ENCODE measurements around the gene PACRG. TPM values are rescaled to one million over a fixed set of nuclear protein-coding genes. Genes with fewer than 3 reads are reported as not detected.

The PACRG gene
- total and polyA plus RNA-seq, 4 donors: 0.47 to 3.8 (median 2.4) TPM

DNA sequence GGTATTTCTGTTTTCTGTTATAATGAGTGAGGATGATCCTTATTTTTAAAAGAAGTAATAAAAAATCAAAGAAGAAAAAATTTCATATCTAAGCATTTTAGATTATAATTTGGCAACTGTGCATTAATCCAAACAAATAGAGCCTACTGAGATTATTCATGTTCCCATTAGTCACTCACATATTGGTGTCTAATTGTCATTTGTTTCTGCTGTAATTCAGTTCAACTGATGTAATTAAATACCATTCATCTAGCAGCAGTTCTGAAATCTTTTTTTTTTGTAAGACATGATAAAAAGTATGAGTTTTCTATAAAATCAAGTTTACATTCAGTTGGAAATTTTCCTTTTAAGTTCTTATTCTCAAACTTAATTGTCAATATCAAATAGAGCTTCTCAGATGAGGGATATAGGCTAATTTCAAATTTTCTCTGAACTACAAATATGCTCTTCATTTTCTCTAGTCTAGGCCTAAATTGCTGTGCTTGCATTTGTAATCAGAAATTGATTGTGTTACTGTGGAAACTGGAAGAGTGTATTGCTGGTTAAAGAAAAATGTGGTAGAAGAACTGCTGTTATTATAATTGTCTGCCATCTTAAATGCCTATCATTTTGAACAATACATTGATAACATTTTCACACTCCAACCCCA, 23.6 kb downstream of the PACRG start:
- Histone ChIP-seq H3K4me1 (ENCODE audit: control insufficient read depth in 4 of 4, insufficient read depth in 4 of 4, low read length in 3 of 4) (no peaks in the 10 kb centered on the region), H3K27me3 (ENCODE audit: control insufficient read depth in 4 of 4, insufficient read depth in 4 of 4, low read length in 3 of 4) (no peaks in the 10 kb centered on the region), H3K27ac (ENCODE audit: low read depth in 1 of 2, low read length in 2 of 2) (no peak overlapping the region), H3K4me3 (ENCODE audit: low read depth in 1 of 3, low read length in 3 of 3) (no peak overlapping the region), H3K9me3 (ENCODE audit: control insufficient read depth in 4 of 4, low read length in 3 of 4) (no peaks in the 10 kb centered on the region), H3K36me3 (ENCODE audit: control insufficient read depth in 4 of 4, insufficient read depth in 3 of 4, low read depth in 1 of 4, low read length in 3 of 4) (no peaks in the 10 kb centered on the region), H3K9ac (ENCODE audit: low read depth in 1 of 2, low read length in 2 of 2) (no peak overlapping the region)
- no peak for TF ChIP-seq FOXA2 (IDR thresholded peaks at IDR 0.05)
- TF ChIP-seq GABPA (IDR thresholded peaks at IDR 0.05 in 1 of 2, conservative IDR thresholded peaks at IDR 0.05 in 1 of 2): no peak
- no peak for TF ChIP-seq NR2F2 (IDR thresholded peaks at IDR 0.05)
- TF ChIP-seq RXRA (IDR thresholded peaks at IDR 0.05): no peak
- no peak for TF ChIP-seq CTCF (IDR thresholded peaks at IDR 0.05; ENCODE audit: low read depth, low read length, missing input control)
- TF ChIP-seq HNF4G (IDR thresholded peaks at IDR 0.05): no peak
- TF ChIP-seq TAF1 (conservative IDR thresholded peaks at IDR 0.05): no peak
- TF ChIP-seq SP1 (IDR thresholded peaks at IDR 0.05): no peak
- no peak for DNase-seq (ENCODE audit: low spot score)

DNA sequence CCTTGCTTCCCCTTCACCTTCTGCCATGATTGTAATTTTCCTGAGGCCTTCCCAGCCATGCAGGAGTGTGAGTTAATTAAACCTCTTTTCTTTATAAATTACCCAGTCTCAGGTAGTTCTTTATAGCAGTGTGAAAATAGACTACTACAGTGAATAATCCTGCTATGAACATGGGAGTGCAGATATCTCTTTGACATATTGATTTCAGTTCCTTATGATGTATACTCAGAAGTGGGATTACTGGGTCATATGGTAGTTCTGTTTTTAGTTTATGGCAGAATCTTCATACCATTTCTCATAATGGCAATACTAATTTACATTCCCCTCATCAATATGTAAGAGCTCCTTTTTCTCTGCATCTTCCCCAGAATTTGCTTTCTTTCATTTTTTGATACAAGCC, 26.0 kb downstream of the PACRG start:
- Histone ChIP-seq H3K27ac (ENCODE audit: low read depth in 1 of 2, low read length in 2 of 2) (no peak overlapping the region), H3K9me3 (ENCODE audit: control insufficient read depth in 4 of 4, low read length in 3 of 4) (no peaks in the 10 kb centered on the region), H3K9ac (ENCODE audit: low read depth in 1 of 2, low read length in 2 of 2) (no peak overlapping the region), H3K4me1 (ENCODE audit: control insufficient read depth in 4 of 4, insufficient read depth in 4 of 4, low read length in 3 of 4) (no peaks in the 10 kb centered on the region), H3K4me3 (ENCODE audit: low read depth in 1 of 3, low read length in 3 of 3) (no peak overlapping the region), H3K27me3 (ENCODE audit: control insufficient read depth in 4 of 4, insufficient read depth in 4 of 4, low read length in 3 of 4) (no peaks in the 10 kb centered on the region), H3K36me3 (ENCODE audit: control insufficient read depth in 4 of 4, insufficient read depth in 3 of 4, low read depth in 1 of 4, low read length in 3 of 4) (no peaks in the 10 kb centered on the region)
- TF ChIP-seq SP1 (IDR thresholded peaks at IDR 0.05): no peak
- no peak for TF ChIP-seq CTCF (IDR thresholded peaks at IDR 0.05; ENCODE audit: low read depth, low read length, missing input control)
- no peak for TF ChIP-seq FOXA2 (IDR thresholded peaks at IDR 0.05)
- no peak for TF ChIP-seq HNF4G (IDR thresholded peaks at IDR 0.05)
- TF ChIP-seq ZBTB33 (IDR thresholded peaks at IDR 0.05): no peak
- TF ChIP-seq, protein P1, sequence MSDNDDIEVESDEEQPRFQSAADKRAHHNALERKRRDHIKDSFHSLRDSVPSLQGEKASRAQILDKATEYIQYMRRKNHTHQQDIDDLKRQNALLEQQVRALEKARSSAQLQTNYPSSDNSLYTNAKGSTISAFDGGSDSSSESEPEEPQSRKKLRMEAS (IDR thresholded peaks at IDR 0.05): no peak
- TF ChIP-seq ATF3 (IDR thresholded peaks at IDR 0.05): no peak
- no peak for TF ChIP-seq TAF1 (conservative IDR thresholded peaks at IDR 0.05)
- no peak for TF ChIP-seq JUND (IDR thresholded peaks at IDR 0.05)
- TF ChIP-seq RXRA (IDR thresholded peaks at IDR 0.05): no peak
- no peak for TF ChIP-seq YY1 (IDR thresholded peaks at IDR 0.05)
- no peak for DNase-seq (ENCODE audit: low spot score)
